HAP-1 (cell line): ENCODE measurements around the gene RND1.
A peak's percentile ranks its signal among the peaks of the same experiment; 100 is the strongest.

ENCODE experiments used
- DNase-seq, 2 experiments: peaks; one replicate each; pipeline ENCODE4 v3.0.0-alpha.2; 2016 to 2020; ENCODE audit warnings: low spot score in 2 of 2
- H3K27me3 ChIP-seq: fragments of 250-450 bp; sonication (Bioruptor Pico); 2 replicates; pipeline ENCODE4 v1.5.1; 2020; ENCODE audit warnings: low read depth, mild to moderate bottlenecking, moderate library complexity
- H3K36me3 ChIP-seq: fragments of 250-450 bp; sonication (Bioruptor Pico); replicated peaks from 2 replicates; pipeline ENCODE4 v1.5.1; 2020; ENCODE audit warnings: mild to moderate bottlenecking
- H3K4me1 ChIP-seq: fragments of 250-450 bp; sonication (Bioruptor Pico); 2 replicates; pipeline ENCODE4 v1.5.1; 2020; ENCODE audit warnings: mild to moderate bottlenecking
- H3K4me3 ChIP-seq: fragments of 250-450 bp; sonication (Bioruptor Pico); 2 replicates; pipeline ENCODE4 v1.5.1; 2020; ENCODE audit warnings: mild to moderate bottlenecking, moderate library complexity
- H3K9me3 ChIP-seq: fragments of 250-450 bp; sonication (Bioruptor Pico); 2 replicates; pipeline ENCODE4 v1.5.1; 2020; ENCODE audit warnings: mild to moderate bottlenecking, moderate library complexity
- in situ Hi-C: fragments of 300-500 bp; cut with MboI; formaldehyde crosslinking; loops from 3 replicates; pipeline ENCODE4 v1.14.3; 2020; ENCODE audit warnings: low sequenced_read_pairs, inconsistent platforms, mixed read lengths

Gene RND1

GRCh38 chr12:48817873-48818830 lies 47.5 kb downstream of the RND1 start, which contains the start of gene CACNB3:
CACNB3 (plus strand) TSS chr12:48818496; CDS start chr12:48818930, 434 bp downstream.
- in situ Hi-C loops, result no loop called here
- H3K9me3 ChIP-seq, result no peaks in the 10 kb centered on the region
- DNase-seq, result peak; percentile 82 to 95
- H3K4me3 ChIP-seq, result peak within 1 kb of the TSS; percentile 64
- no peaks in the 10 kb centered on the region for H3K27me3 ChIP-seq
- H3K36me3 ChIP-seq, result no peaks in the 10 kb centered on the region
- H3K4me1 ChIP-seq, result peaks cover 17% of the 10 kb centered on the region

- H3K4me1 ChIP-seq, result peaks cover 17% of the 10 kb centered on the region
- in situ Hi-C loops, result no loop called here
- H3K36me3 ChIP-seq, result no peaks in the 10 kb centered on the region
- no peaks in the 10 kb centered on the region for H3K27me3 ChIP-seq
- DNase-seq, result no peak
- H3K9me3 ChIP-seq, result no peaks in the 10 kb centered on the region
- H3K4me3 ChIP-seq, result peak overlapping the region; percentile 63
Measured at GRCh38 chr12:48816143-48816854, 49.4 kb downstream of the RND1 start.

DNA sequence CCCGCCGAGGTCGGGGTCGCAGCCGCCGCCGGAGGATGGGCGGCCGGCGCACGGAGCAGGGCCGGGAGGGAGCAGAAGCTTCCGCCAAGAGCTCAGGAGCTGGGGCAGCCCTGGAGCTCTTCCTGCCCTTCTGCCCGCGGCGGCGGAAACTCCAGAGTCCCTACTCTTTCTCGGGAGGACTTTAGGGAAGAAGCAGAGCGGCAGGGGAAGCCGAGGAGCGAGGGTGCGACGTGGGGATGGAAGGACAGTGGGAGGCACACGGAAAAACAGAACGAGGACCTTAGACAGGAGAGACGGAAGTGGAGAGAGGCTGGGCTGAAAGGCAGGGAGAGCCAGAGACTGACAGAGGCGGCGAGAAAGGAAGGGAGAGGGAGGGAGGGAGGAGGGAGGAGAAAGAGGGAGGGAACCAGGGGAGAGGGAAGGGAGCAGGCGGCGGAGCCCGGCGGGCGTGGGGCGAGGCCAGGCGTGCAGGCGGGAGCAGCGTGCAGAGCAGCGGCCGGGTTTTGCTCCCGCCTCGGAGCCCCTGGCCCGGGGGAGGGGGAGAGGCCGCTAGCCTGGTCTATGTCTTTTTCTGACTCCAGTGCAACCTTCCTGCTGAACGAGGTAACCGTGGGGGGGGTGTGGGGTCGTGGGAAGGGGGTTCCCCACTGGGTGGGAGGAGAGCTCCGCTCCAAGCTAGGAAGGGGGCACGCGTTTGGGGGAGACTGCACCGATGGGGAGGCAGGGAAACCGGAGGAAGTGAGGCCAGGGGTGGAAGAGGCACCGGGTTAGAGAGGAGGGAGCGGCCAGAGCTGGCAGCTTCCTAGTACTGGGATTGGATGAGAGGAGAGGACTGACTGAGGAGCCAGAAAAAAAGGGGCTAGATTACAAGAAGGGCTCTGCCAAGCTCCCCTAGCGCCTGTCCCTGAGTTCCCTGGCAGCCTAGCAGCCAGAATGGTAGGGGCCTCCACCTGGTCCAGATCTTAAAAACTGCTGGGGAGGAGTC lies 50.3 kb downstream of the RND1 start:
- peak overlapping the region; percentile 63 for H3K4me3 ChIP-seq
- H3K4me1 ChIP-seq, result peaks cover 17% of the 10 kb centered on the region
- no peaks in the 10 kb centered on the region for H3K27me3 ChIP-seq
- no peaks in the 10 kb centered on the region for H3K36me3 ChIP-seq
- peak; percentile 88 to 91 for DNase-seq
- in situ Hi-C loops, result no loop called here
- no peaks in the 10 kb centered on the region for H3K9me3 ChIP-seq

DNA sequence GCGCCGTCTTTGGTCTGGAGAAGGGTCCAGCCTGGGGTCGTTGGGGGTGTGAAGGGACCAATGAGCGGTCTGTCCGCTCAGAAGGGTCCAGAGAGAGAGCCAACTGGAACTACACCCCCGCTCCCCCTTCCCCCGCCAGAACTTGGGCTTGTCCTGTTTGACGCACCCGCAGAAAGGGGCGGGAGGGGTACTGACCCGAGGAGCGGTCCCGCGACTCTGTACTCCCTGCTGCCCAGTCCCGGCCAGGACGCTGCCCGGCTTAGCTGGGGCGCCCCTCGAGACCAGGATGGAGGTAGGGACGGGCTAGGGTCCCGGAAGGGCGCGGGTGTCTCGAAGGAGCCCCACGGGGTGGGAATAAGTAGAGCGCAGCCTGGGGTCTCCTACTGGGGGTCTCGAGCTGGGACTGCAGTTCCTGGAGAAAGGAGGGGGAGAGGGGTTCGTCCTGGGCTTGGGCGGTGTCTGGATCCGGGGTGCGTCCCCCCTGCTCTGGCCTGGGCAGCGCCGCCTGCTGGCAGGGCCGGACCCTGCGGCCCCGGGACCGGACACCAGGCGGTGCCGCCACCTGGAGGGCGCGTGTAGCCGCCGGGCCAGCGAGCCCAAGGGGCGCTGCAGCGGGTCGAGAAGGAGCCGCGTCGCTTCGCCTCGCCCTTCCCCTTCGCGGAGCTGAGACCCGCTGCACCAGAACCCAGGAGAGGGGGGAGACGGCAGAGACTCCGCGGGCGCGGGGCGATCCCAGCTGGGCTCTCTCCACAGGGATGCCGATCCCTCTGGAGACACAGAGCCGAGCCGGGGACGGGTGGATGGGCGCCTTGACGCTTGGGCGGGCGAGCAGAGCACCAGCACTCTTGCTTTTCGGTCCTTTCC lies 51.2 kb downstream of the RND1 start:
- DNase-seq, result peak; percentile 52 to 88
- Histone ChIP-seq H3K4me3 (peak overlapping the region; percentile 63), H3K27me3 (no peaks in the 10 kb centered on the region), H3K9me3 (no peaks in the 10 kb centered on the region), H3K4me1 (peaks cover 17% of the 10 kb centered on the region), H3K36me3 (no peaks in the 10 kb centered on the region)
- in situ Hi-C loops, result no loop called here

- no peaks in the 10 kb centered on the region for H3K27me3 ChIP-seq
- H3K4me1 ChIP-seq, result peaks cover 14% of the 10 kb centered on the region
- peak overlapping the region; percentile 63 for H3K4me3 ChIP-seq
- in situ Hi-C loops, result no loop called here
- no peaks in the 10 kb centered on the region for H3K9me3 ChIP-seq
- no peaks in the 10 kb centered on the region for H3K36me3 ChIP-seq
- DNase-seq, result no peak
Measured at GRCh38 chr12:48813465-48814261, 52.0 kb downstream of the RND1 start.

- Histone ChIP-seq H3K4me3 (no peak overlapping the region), H3K27me3 (no peaks in the 10 kb centered on the region)
Measured at GRCh38 chr12:48812389-48812788, 53.3 kb downstream of the RND1 start.

DNA sequence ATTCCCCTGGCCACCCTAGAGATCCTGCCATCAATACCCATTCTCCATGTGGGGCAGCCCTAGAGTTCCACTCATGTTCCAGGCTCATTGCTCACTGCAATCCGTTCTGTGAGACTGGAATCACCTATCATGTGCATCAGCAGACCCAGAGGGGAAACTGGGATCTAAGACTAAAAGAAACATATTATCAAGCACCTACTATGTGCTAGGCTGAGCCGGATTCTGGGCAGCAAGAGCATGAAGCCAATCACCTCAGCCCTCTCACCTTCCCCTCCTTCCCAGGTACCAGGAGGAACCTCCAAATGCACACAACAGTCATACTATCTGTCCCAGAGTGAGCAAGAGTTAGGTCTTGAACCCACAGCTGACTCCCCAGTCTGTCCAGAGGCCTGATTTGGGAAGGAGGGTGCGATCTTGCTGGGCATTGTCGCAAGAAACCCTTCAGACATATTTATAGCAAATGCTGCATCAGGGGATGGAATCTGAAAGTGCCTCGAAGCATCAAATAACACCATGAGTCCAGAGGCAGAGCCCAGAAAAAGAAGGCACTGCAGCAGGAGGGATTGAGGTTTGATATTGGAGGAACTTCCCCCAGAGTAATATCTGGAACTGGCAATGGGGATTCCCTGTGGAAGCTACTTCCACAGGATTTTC lies 54.1 kb downstream of the RND1 start:
- no peak overlapping the region for H3K4me3 ChIP-seq
- no peak for DNase-seq
- no peaks in the 10 kb centered on the region for H3K9me3 ChIP-seq
- H3K27me3 ChIP-seq, result no peaks in the 10 kb centered on the region
- H3K36me3 ChIP-seq, result no peaks in the 10 kb centered on the region
- in situ Hi-C loops, result no loop called here
- H3K4me1 ChIP-seq, result peaks cover 14% of the 10 kb centered on the region

More at GRCh38 chr12:48812389-48812788, 53.3 kb downstream of the RND1 start:
- H3K36me3 ChIP-seq, result no peaks in the 10 kb centered on the region
- in situ Hi-C loops, result no loop called here
- peaks cover 14% of the 10 kb centered on the region for H3K4me1 ChIP-seq
- no peaks in the 10 kb centered on the region for H3K9me3 ChIP-seq
- no peak for DNase-seq

DNA sequence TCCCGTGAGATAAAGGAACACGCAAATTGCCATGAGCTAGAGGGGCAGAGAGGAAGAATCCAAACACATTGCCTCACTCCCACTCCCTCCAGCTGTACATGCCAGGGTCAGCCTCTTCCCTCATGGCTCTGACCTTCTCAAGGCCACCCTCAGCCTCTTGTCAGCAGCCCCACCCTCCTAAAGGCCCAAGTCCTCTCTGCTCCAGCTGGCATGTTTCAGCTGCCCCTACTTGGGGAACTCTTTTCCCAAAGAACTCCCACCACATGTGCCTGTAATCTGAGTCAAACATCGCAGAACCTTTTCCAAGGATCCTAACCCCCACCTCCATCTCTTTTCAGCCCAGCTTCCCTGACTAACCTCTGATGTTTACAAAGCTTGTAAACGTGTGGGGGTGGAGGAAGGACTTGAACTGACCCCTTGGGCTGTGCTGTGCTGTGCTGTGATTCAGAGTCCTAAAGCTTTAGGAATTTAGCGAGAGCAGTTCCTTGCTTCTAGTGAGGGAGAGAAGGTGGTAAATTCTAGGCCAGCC lies 54.7 kb downstream of the RND1 start:
- in situ Hi-C loops, result no loop called here
- DNase-seq, result no peak
- Histone ChIP-seq H3K9me3 (no peaks in the 10 kb centered on the region), H3K4me1 (peaks cover 12% of the 10 kb centered on the region), H3K27me3 (no peaks in the 10 kb centered on the region), H3K4me3 (no peak overlapping the region), H3K36me3 (no peaks in the 10 kb centered on the region)

GRCh38 chr12:48807981-48808380 lies 57.7 kb downstream of the RND1 start:
- no peaks in the 10 kb centered on the region for H3K9me3 ChIP-seq
- H3K27me3 ChIP-seq, result no peaks in the 10 kb centered on the region
- H3K4me3 ChIP-seq, result no peak overlapping the region
- no peaks in the 10 kb centered on the region for H3K4me1 ChIP-seq
- DNase-seq, result no peak
- in situ Hi-C loops, result no loop called here
- no peaks in the 10 kb centered on the region for H3K36me3 ChIP-seq
